Measurements from ENCODE around the gene MSRB3. TPM values are rescaled to one million over a fixed set of nuclear protein-coding genes. Genes with fewer than 3 reads are reported as not detected.

Gene MSRB3
- total and polyA plus RNA-seq, 2 donors (not counting 3 experiments of a cell fraction or from before 2014, with no cell fraction given), result 20.0 to 59.3 TPM

GRCh38 chr12:65331456-65331855, 53.0 kb downstream of the MSRB3 start:
- H3K79me2 ChIP-seq (ENCODE audit: control insufficient read depth, insufficient read depth, low read length), result no peaks in the 10 kb centered on the region
- no peaks in the 10 kb centered on the region for H3K9me3 ChIP-seq (replicated peaks; ENCODE audit: control insufficient read depth, insufficient read depth, low read length)
- intact Hi-C loops (cut with micrococcal nuclease) (no loop called here), dilution Hi-C loops (cut with MboI; ENCODE audit: extremely low pct_ligation_motif_present, low sequenced_read_pairs) (no loop called here)
- ChIA-PET POLR2A (no interaction called here), CTCF (interaction anchor here (0.8 kb wide), 1 partner anchor 9 kb away, joined by 3 read pairs; no protein-coding TSS in a partner anchor)
- H3K27ac ChIP-seq (ENCODE audit: insufficient read depth, low read depth, low read length), result no peak overlapping the region
- BruUV-seq (replicated peaks), result no TSS peak
- FAIRE-seq (no peak), DNase-seq (ENCODE audit: low read depth, low spot score) (no peak)
- H3K4me3 ChIP-seq (replicated peaks in 1 of 3; ENCODE audit: insufficient read depth in 1 of 3, low read depth in 1 of 3, low read length in 3 of 3), result no peak overlapping the region
- no peak overlapping the region for H3K9ac ChIP-seq (replicated peaks; ENCODE audit: extremely low read depth, insufficient read depth, low read length)
- H4K20me1 ChIP-seq (replicated peaks; ENCODE audit: control insufficient read depth, extremely low read depth, insufficient read depth, low read length), result no peaks in the 10 kb centered on the region
- TF ChIP-seq GATA2 (IDR thresholded peaks at IDR 0.05; ENCODE audit: insufficient read depth, insufficient read length, low read depth, low read length) (no peak), POLR2A (IDR thresholded peaks at IDR 0.05; ENCODE audit: low read depth, low read length) (no peak), JUN (IDR thresholded peaks at IDR 0.05; ENCODE audit: borderline replicate concordance, insufficient read depth, insufficient read length, low read depth) (no peak), MYC (IDR thresholded peaks at IDR 0.05; ENCODE audit: low read depth, low read length) (no peak), FOS (IDR thresholded peaks at IDR 0.05; ENCODE audit: borderline replicate concordance, insufficient read depth, low read length) (no peak), EZH2 (IDR thresholded peaks at IDR 0.05; ENCODE audit: borderline replicate concordance, low read depth, low read length, severe bottlenecking) (no peak), CTCF (IDR thresholded peaks at IDR 0.05; ENCODE audit: extremely low read depth in 1 of 2, insufficient read depth in 1 of 2, low read depth in 1 of 2, low read length in 2 of 2) (no peak), MAX (IDR thresholded peaks at IDR 0.05; ENCODE audit: insufficient read depth, insufficient read length) (no peak)
- H3K4me2 ChIP-seq (ENCODE audit: insufficient read depth, low read length), result no peak overlapping the region
- peaks cover 6% of the 10 kb centered on the region for H3K4me1 ChIP-seq (ENCODE audit: control insufficient read depth, extremely low read depth, insufficient read depth, low read length)
- no peaks in the 10 kb centered on the region for H3K27me3 ChIP-seq (ENCODE audit: control insufficient read depth in 2 of 2, insufficient read depth in 2 of 2, low read length in 2 of 2)
- no peaks in the 10 kb centered on the region for H3K36me3 ChIP-seq (ENCODE audit: control insufficient read depth in 2 of 2, extremely low read depth in 1 of 2, insufficient read depth in 2 of 2, low read length in 2 of 2)
- no peak overlapping the region for H2AFZ ChIP-seq (ENCODE audit: low read depth, low read length)
- H3K9me1 ChIP-seq (replicated peaks; ENCODE audit: control insufficient read depth, extremely low read depth, insufficient read depth, low read length), result no peaks in the 10 kb centered on the region
